SU-DHL-6 (cell line): ENCODE measurements around the gene RPL18.

Experiments
- H2AFZ ChIP-seq: fragments of 200-600 bp; sonication (generic); 2 replicates; pipeline ENCODE4 v1.6.1; 2014; ENCODE audit warnings: low read depth, mild to moderate bottlenecking, moderate library complexity, mixed read lengths, antibody characterized with exemption, low read length; ENCODE audit not compliant: severe bottlenecking
- H3F3A ChIP-seq: fragments of 200-600 bp; shearing (Covaris generic); 2 replicates; pipeline ENCODE4 v1.6.0; 2016; ENCODE audit warnings: antibody characterized with exemption, mild to moderate bottlenecking; ENCODE audit not compliant: insufficient read depth
- H3K27ac ChIP-seq: fragments of 200-600 bp; sonication (generic); 2 replicates; pipeline ENCODE4 v1.5.1; 2016; ENCODE audit warnings: low read depth, mild to moderate bottlenecking, low read length, moderate library complexity, mixed read lengths
- H3K27me3 ChIP-seq: fragments of 200-600 bp; sonication (generic), shearing (Covaris generic); 2 replicates; pipeline ENCODE4 v1.6.0; 2014; ENCODE audit warnings: mild to moderate bottlenecking, low read length
- H3K36me3 ChIP-seq: fragments of 200-600 bp; sonication (generic); 2 replicates; pipeline ENCODE4 v1.6.1; 2014; ENCODE audit warnings: mild to moderate bottlenecking, low read length, mixed read lengths
- H3K4me2 ChIP-seq: fragments of 300-600, 200-600 bp; shearing (Covaris generic), sonication (generic); 2 replicates; pipeline ENCODE4 v1.6.0; 2014; ENCODE audit warnings: low read length, low read depth, mild to moderate bottlenecking; ENCODE audit not compliant: poor library complexity, severe bottlenecking
- H3K4me3 ChIP-seq: fragments of 200-600 bp; sonication (generic); 2 replicates; pipeline ENCODE4 v1.5.1; 2014; ENCODE audit warnings: antibody characterized with exemption, low read length, mild to moderate bottlenecking, mixed read lengths; ENCODE audit not compliant: insufficient read depth, poor library complexity, severe bottlenecking
- H3K79me2 ChIP-seq: fragments of 200-600 bp; sonication (generic); 2 replicates; pipeline ENCODE4 v1.6.1; 2014; ENCODE audit warnings: mild to moderate bottlenecking, low read length, moderate library complexity; ENCODE audit not compliant: insufficient read depth
- H3K9ac ChIP-seq: fragments of 200-600 bp; sonication (generic); 2 replicates; pipeline ENCODE4 v1.7.0; 2014; ENCODE audit warnings: mild to moderate bottlenecking, low read length
- H3K9me2 ChIP-seq: fragments of 200-600 bp; sonication (generic); replicated peaks from 2 replicates; pipeline ENCODE4 v1.6.1; 2014; ENCODE audit warnings: low read length; ENCODE audit not compliant: insufficient read depth
- H3K9me3 ChIP-seq: fragments of 200-600 bp; sonication (generic); 2 replicates; pipeline ENCODE4 v1.6.1; 2014; ENCODE audit warnings: low read length, mixed read lengths; ENCODE audit not compliant: insufficient read depth
- H4K20me1 ChIP-seq: fragments of 200-600 bp; sonication (generic); 2 replicates; pipeline ENCODE4 v1.6.1; 2014; ENCODE audit warnings: low read depth, mild to moderate bottlenecking, antibody characterized with exemption, low read length, moderate library complexity, mixed read lengths
- EZH2phosphoT487 ChIP-seq: fragments of 200-600 bp; sonication (generic), shearing (Covaris generic); conservative IDR thresholded peaks from 2 replicates; pipeline ENCODE4 v1.6.1; 2018; ENCODE audit warnings: mild to moderate bottlenecking, antibody characterized with exemption, low read length, moderate library complexity, mixed read lengths
- TF ChIP-seq, protein P1 (sequence below): fragments of 200-600 bp; sonication (generic); IDR thresholded peaks from one replicate; pipeline ENCODE4 v1.5.1; 2017; ENCODE audit warnings: antibody characterized with exemption, mild to moderate bottlenecking, low read length, moderate library complexity; ENCODE audit not compliant: insufficient read depth, poor library complexity, severe bottlenecking

RPL18 gene

DNA sequence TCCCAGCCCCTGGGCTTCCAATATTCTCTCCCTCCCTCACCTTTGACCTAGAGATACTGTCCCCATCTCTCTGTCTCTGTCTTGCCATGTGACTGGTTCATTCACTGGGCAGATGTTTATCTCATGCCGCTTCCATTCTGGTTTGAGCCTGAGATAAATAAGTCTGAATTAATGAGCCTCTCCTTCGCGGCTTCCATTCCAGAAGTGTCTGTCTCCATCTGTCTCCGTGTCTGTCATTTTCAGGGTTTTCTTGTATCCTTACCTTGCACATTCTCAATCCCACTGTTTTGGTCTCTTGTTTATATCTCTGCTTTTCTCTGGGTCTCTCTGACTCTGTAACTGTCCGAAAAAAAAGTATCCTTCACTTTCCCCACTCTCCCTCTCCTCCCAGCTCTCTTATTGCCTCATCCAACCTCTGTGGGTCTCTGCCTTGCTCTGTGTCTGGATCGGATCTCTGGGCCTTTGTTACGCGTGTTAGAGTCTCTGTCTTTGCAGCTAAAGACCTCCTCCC, 4.6 kb upstream of the RPL18 start:
- H3K4me2 ChIP-seq, result peak overlapping the region; percentile 89
- peak overlapping the region; percentile 49 for H2AFZ ChIP-seq
- no peaks in the 10 kb centered on the region for H3K36me3 ChIP-seq
- TF ChIP-seq, protein P1, sequence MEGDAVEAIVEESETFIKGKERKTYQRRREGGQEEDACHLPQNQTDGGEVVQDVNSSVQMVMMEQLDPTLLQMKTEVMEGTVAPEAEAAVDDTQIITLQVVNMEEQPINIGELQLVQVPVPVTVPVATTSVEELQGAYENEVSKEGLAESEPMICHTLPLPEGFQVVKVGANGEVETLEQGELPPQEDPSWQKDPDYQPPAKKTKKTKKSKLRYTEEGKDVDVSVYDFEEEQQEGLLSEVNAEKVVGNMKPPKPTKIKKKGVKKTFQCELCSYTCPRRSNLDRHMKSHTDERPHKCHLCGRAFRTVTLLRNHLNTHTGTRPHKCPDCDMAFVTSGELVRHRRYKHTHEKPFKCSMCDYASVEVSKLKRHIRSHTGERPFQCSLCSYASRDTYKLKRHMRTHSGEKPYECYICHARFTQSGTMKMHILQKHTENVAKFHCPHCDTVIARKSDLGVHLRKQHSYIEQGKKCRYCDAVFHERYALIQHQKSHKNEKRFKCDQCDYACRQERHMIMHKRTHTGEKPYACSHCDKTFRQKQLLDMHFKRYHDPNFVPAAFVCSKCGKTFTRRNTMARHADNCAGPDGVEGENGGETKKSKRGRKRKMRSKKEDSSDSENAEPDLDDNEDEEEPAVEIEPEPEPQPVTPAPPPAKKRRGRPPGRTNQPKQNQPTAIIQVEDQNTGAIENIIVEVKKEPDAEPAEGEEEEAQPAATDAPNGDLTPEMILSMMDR, result no peak
- no peak for TF ChIP-seq EZH2phosphoT487
- H3K9me3 ChIP-seq, result no peaks in the 10 kb centered on the region
- H3K4me3 ChIP-seq, result peak overlapping the region; percentile 56
- no peaks in the 10 kb centered on the region for H3K9me2 ChIP-seq
- peak overlapping the region; percentile 60 for H3K9ac ChIP-seq
- no peaks in the 10 kb centered on the region for H4K20me1 ChIP-seq
- H3K27me3 ChIP-seq, result no peaks in the 10 kb centered on the region
- H3F3A ChIP-seq, result peaks cover 7% of the 10 kb centered on the region; the same call in 1 of the 2 replicates
- H3K27ac ChIP-seq, result peak overlapping the region; percentile 58
- H3K79me2 ChIP-seq, result peaks cover 18% of the 10 kb centered on the region

DNA sequence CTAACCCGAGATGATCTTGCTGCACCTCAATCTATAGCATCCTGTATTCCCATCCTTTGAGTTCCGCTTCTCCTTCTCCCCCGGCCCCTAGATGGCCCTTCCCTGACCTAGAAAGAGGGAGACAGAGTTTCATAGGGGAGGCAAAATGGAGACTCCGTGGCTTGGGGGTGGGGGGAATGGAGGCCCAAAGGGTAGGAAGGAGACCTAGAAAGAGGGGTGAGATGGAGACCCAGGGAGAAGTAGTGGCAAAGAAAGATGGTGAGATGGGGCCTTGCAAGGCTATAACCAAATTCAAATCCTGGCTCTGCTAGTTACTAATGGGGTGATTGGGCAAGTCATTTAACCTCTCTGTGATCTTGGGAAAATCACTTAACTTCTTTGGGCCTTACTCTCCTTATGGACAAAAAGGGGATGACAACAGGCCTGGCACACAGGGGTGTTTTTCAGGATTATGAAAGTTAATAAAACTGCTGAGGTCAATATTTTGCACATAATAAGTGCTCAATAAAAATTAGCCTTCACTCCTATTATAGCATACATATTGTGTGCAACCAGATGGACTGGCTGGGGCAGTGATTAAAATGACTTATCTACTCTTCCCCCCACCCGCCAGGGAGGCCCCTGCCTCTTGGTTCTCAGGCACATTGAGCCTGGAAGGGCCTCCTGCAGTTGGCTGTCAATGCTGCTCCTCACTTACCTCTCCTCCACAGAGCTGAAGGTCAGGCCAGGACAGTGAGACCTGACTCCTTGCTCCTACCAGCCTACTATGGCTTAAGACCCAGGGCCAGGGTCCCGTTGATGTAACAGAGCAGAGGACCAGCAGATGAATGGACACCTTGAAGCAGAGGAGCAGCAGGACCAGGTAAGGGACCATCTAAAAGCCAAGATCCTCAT, 961 bp upstream of the RPL18 start:
- Histone ChIP-seq H3K27me3 (no peaks in the 10 kb centered on the region), H3K4me3 (peak overlapping the region; percentile 79), H3K79me2 (peaks cover 45% of the 10 kb centered on the region), H3K27ac (peak overlapping the region; percentile 77), H3K9me2 (no peaks in the 10 kb centered on the region), H3K4me2 (peak overlapping the region; percentile 92), H4K20me1 (peaks cover 14% of the 10 kb centered on the region), H2AFZ (peak overlapping the region; percentile 29), H3K36me3 (peaks cover 16% of the 10 kb centered on the region), H3K9me3 (no peaks in the 10 kb centered on the region), H3K9ac (peak overlapping the region; percentile 92), H3F3A (peaks cover 20% of the 10 kb centered on the region)
- TF ChIP-seq, protein P1, result no peak
- TF ChIP-seq EZH2phosphoT487, result no peak

DNA sequence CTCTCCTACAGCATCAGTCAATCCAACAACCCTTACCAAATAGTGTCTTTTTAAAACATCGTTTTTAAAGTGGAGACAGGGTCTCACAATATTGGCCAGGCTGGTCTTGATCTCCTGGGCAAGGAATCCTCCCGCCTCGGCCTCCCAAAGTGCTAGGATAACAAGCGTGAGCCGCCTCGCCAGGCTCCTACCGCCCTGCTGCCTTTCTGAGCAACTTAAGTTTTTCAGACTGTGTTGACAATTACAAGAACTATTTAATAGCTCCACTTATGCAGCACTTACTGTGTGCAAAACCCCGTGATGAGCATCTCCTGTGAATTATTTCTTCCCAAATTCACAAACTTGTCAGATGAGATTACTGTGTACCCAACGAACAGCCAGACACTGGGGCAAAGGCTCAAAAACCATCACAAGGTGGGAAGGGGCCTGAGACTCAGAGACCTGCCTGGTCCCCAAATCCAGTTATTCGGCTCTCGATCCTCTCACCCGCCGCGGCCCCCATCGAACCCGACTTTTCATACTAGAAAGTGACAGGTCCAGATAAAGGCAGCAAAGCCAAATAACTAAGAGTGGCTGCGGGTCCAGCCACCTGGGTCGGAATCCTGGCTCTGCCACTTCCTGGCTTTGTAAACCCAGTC, 581 bp downstream of the RPL18 start:
- peaks cover 14% of the 10 kb centered on the region for H4K20me1 ChIP-seq
- H3F3A ChIP-seq, result peaks cover 21% of the 10 kb centered on the region
- H3K36me3 ChIP-seq, result peaks cover 16% of the 10 kb centered on the region
- H2AFZ ChIP-seq, result no peak overlapping the region
- H3K27me3 ChIP-seq, result no peaks in the 10 kb centered on the region
- H3K4me2 ChIP-seq, result peak overlapping the region; percentile 87
- peak overlapping the region; percentile 69 for H3K27ac ChIP-seq
- peak overlapping the region; percentile 79 for H3K4me3 ChIP-seq
- H3K9me2 ChIP-seq, result no peaks in the 10 kb centered on the region
- H3K9me3 ChIP-seq, result no peaks in the 10 kb centered on the region
- H3K9ac ChIP-seq, result peak overlapping the region; percentile 92
- H3K79me2 ChIP-seq, result peaks cover 40% of the 10 kb centered on the region
- TF ChIP-seq EZH2phosphoT487, result no peak
- TF ChIP-seq, protein P1, result no peak
